ENCODE results near the gene TYROBP.
"Not testable (repeated sequence)": the region's sequence is repeated elsewhere in the genome, so short reads cannot be mapped to it uniquely, and the experiment has no call there.

TYROBP gene

DNA sequence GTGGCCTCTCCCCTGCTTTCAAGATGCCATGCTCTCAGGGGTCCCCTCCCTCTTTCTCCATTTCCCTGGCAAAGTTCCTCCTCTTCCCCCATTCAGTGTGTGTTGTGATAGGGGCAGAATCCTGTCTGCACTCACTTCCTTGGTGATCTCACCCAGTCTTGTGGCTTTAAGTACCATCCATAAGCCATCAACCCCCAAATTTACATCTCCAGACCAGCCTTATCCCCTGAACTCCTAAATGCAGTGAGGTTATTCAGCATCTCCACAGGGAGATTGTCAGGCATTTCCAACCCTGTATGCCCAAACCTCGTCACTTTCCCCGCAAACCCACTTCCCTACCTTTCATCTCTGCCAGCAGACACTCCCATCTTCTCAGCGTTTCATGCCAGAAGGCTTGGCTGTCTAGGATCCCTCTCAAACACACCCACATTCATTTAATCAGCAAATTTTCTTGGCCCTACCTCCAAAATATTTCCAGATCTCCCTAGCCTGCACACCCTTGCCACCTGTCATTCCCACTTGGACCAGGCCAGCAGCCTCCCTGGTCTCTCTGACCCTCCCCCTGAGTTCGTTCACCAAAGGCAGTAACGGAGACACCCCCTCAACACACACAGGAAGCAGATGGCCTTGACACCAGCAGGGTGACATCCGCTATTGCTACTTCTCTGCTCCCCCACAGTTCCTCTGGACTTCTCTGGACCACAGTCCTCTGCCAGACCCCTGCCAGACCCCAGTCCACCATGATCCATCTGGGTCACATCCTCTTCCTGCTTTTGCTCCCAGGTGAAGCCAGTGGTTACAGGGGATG is 6.0 kb downstream of the TYROBP start, which contains the start of gene HCST:
TSS of gene HCST (plus strand) at position 676 of the 808 bp plus-strand sequence. CDS start at position 741, 65 bp downstream.
- in situ Hi-C loops (cut with HindIII; ENCODE audit: low sequenced_read_pairs) = loop anchor here (5.0 kb wide), 1 partner anchor 50 kb away; the partner anchor contains the start of gene NPHS1

DNA sequence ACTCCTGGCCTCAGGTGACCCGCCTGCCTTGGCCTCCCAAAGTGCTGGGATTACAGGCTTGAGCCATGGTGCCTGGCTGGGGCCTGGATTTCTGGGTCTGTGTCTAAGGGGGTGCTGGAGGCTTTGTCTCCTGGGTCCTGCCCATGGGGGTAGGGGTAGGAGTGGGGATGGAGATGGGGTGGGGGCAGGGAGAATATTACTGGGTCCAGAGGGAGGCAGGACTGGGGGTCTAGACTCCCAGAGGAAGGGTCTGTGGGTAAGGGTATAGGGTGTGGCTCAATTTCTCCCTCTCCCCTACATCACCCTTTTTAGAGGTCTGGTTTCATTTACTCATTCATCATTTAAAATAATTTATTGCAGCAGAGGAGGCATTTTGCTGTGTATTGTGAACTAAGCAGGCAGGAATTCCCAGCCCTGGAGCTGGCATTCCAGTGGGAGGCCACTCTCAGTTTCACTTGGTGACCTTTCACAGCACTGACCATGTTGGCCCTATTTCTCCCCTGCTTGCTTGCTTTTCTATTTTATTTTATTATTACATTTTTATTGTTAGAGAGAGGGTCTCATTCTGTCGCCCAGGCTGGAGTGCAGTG is 6.9 kb downstream of the TYROBP start:
- in situ Hi-C loops (cut with HindIII; ENCODE audit: low sequenced_read_pairs) = loop anchor here (5.0 kb wide), 1 partner anchor 49 kb away; the partner anchor contains the start of gene NPHS1

DNA sequence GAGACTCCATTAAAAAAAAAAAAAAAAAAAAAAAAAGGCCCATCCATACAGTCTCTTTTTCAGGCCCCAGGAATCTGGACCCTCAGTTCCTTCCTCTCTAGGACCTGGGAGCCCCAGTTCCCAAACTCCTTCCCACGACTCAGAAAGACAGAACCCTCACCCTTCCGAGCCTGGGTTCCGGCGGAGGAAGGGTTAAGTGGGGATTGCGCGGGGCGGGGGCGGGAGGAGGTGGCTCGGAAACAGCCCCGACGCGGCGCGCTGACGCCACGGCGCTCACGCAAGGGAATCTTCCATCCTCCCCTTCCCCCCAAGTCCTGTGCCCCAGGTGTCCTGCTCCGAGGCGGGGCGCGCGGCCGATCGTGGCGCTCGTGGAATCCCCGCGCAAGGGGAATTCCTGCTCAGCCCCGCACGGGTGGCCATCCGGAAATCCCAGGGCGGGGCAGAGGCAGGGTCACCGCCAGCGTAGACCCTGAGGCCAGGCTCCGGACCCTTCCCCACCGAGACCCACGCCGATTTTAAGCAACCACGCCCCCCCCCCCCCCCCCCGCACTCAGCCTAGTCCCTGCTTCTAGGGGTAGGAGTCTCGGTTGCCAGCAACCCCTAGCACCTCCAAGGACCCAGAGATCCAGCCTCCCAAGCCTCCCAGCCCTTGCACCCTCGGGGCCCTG is 8.4 kb downstream of the TYROBP start:
- in situ Hi-C loops (cut with HindIII; ENCODE audit: low sequenced_read_pairs) = loop anchor here (5.0 kb wide), 1 partner anchor 47 kb away; the partner anchor contains the start of gene NPHS1

DNA sequence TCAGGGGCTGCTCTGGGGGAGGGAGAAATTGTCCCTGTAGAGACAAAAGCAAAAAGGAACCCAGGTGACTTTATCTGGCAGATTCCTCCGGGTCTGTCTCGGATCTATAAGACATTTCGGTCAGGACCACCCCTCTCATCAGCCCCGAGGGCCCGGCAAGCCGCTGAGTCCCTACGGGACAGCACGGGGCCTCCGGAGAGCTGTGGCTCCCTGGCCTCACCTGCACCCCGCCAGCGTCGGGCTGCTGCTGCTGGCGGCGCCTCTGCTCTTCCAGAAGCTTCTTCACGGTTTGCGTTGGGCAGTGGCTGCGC is 9.6 kb downstream of the TYROBP start:
- in situ Hi-C loops (cut with HindIII; ENCODE audit: low sequenced_read_pairs) = no loop called here

DNA sequence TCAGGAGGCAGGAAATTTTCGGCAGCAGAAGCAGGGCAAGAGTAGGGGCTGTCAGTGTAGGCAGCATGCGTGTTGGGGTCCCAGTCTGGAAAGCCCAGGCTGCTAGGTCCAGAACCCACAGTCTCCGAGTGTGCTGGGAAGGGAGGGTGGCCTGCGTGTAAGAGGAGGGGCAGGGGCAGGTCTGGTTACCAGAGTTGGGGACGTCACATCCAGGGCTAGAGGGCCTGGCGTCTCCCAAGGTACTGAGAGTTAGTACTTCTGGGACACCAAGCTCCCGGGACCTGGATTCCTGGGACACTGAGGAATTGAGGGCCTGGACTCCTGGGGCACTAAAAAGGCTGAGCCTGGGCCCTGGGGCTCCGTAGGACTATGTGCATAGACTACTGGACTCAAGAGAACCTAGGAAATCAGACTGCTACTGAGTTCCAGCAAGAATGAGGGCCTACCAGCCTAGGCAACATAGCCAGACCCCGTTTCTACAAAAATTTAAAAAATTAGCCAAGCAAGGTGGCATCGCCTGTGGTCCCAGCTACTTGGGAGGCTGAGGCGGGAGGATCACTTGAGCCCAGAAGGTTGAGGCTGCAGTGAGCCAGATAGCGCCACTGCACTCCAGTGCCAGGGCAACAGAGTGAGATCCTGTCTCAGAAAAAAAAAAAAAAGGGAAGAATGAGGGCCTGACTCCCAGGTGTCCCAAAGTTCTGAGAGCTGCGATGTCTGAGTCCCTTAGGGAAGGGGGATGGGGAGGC is 10.2 kb downstream of the TYROBP start:
- in situ Hi-C loops (cut with HindIII; ENCODE audit: low sequenced_read_pairs) = no loop called here

DNA sequence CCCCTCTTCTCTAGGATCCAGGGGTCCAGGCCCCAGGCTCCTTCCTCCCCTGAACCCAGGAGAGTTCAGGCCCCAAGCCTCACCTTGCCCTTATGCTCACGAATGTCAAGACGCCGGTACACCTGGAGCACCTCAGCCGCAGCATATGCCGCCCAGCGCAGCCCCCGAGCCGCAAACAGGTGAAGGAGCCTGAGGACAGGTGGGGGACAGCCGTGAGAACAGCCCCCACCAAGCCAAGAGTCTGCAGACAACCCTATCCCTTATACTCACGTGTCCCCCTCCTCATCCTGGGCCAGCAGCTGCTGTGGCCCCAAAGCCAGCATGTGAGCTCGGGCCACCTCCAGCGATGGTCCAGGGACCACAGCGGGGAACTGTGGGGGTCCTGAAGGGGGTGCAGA is 11.5 kb downstream of the TYROBP start:
- in situ Hi-C loops (cut with HindIII; ENCODE audit: low sequenced_read_pairs) = no loop called here

DNA sequence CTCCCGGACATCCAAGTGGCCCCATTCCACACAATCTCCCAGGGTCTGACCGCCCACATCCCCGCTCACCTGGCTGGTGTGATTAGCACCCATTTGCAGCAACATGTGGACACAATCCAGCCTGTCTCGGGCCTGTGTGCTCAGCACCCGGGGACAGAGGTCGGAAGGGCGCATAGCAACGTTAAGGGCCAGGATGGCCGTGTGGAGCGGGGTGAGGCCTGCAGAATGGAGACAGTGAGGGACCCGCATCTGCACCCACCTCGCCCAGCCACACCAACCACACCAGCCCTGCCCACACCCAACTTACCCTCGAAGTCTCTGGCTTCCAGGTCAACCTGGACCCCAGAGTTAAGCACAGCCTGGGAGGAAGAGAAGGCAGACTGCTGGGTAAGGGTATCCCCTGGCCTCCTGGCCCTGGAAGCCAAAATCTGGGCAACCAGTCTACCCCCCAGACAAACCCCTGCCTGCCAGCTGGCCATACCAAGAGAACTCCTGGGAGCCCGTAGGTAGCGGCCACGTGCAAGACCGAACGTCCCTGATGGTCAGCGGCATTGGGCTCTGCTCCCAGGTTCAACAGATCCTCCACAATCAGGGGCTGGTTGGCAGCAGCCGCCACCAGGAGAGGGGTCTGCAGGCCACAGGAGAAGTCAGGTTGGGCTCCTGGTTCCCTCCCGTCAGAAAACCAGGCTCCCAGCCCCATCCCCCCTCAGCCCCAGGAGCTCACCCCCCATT is 12.0 kb downstream of the TYROBP start:
- in situ Hi-C loops (cut with HindIII; ENCODE audit: low sequenced_read_pairs) = no loop called here

DNA sequence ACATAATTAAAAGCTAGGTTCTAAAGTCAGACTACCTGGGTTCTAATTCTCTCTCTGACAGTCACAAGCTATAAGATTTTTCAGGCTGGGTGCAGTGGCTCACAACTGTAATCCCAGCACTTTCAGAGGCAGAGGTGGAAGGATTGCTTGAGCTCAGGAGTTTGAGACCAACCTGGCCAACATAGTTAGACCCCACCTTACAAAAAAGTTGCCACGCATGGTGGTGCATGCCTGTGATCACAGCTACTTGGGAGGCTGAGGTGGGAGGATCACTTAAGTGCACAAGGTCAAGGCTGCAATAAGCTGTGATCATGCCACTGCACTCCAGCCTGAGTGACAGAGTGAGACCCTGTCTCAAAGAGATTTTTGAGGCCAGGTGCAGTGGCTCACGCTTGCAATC is 13.8 kb downstream of the TYROBP start:
- in situ Hi-C loops (cut with HindIII; ENCODE audit: low sequenced_read_pairs) = no loop called here

DNA sequence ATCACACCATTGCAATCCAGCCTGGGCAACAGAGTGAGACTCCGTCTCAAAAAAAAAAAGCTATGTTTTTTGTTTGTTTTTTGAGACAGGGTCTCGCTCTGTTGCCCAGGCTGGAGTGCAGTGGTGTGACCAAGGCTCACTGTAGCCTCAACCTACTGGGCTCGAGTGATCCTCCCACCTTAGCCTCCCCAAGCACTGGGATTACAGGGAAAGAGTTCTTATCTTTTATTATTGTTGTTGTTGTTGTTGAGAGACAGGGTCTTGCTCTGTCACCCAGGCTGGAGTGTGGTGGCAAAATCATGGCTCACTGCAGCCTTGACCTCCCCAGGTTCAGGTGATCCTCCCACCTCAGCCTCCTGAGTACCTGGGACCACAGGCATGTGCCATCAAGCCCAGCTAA is 16.3 kb downstream of the TYROBP start:
- in situ Hi-C loops (cut with HindIII; ENCODE audit: low sequenced_read_pairs) = not testable (repeated sequence)

DNA sequence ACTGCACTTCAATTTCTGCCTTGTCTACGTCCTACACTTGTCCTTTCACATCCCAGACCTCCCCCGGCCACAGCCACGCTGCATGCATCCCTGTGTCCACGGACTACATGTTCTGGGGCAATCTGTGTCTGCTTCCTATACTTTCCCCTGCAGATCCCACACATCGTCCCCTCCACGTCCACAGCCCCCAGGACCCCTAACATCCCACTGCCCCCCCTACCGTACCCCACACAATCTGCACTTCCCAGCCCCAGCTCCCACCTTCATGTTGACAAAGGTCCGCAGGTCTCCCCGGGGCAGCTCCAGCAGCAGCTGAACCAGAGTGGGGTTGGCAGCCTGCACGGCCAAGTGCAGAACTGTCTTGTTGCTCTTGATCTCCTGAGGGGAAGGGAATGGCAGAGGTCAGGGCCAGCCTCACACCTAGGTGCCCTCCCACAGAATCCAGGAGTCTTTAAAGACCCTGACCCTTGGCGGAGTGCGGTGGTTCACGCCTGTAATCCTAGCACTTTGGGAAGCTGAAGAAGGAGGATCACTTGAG is 17.9 kb downstream of the TYROBP start:
- in situ Hi-C loops (cut with HindIII; ENCODE audit: low sequenced_read_pairs) = no loop called here

DNA sequence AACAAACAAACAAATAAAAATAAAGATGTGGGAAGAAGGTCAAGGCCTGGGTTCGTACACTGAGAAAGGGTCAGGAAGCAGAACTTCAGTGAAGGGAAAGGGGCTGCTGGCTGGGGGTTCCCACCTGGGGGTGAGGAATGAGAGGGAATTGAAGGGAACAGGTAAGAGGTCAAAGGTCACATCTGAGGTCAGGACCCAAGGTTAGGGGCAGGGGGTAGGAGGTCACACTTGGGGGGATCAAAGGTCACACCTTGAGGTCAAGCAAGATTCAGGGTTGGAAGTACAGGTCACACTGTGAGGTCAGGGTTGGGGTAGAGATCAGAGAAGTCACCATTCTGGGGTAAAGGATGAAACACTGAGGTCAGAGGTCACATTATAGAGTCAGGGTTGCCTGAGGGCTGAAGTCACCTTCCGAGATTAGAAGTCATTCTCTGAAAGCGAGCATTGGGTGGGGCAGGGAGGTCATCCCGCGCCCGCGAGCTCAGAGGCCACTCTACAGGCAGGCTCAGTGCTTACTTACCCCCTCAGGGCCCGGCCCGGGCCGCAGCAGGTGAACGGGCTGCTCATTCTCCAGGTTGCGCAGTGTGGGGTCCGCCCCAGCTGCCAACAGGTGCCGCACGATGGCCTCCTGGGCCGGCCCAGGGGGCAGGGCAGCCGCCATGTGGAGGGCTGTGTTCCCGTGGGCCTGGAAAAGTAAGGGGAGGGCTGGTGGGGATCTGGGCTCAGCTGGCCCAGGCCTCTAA is 18.6 kb downstream of the TYROBP start:
- in situ Hi-C loops (cut with HindIII; ENCODE audit: low sequenced_read_pairs) = no loop called here

DNA sequence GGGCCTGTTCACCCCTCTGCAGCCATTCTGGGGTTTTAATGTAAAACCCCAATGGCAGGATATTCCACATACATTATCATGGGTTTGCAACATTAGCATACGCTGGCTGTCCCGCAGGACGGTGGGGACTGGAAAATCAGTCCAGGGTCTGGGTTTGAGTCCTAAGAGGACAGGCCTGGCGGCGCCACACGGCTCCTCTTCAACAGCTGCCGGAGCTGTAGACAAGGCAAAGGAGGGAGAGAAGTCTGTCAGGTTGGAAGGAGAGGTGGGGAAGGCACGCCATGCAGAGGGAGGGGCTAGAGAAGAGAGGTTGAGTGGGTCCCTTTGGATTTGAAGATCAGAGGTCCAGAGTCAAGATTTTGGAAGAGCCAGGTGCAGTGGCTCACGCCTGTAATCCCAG is 19.7 kb downstream of the TYROBP start:
- in situ Hi-C loops (cut with HindIII; ENCODE audit: low sequenced_read_pairs) = no loop called here

DNA sequence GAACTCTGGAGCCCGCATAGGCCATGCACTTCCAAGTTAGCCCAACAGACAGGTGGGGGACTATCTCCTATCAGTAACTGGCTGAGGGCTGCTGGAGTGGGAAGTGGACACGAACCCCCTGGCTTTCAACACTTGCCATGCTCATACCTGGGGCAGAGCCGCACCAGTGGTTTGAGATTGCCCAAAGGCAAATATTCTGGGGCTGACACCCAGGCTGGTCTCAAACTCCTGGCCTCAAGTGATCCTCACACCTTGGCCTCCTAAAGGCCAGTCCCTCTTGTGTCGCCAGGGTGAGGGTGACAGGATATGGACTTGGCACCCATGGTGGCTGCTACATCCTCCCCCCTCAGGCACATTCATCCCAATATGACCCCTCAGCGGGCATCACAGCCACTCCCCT is 20.9 kb downstream of the TYROBP start:
- in situ Hi-C loops (cut with HindIII; ENCODE audit: low sequenced_read_pairs) = no loop called here

DNA sequence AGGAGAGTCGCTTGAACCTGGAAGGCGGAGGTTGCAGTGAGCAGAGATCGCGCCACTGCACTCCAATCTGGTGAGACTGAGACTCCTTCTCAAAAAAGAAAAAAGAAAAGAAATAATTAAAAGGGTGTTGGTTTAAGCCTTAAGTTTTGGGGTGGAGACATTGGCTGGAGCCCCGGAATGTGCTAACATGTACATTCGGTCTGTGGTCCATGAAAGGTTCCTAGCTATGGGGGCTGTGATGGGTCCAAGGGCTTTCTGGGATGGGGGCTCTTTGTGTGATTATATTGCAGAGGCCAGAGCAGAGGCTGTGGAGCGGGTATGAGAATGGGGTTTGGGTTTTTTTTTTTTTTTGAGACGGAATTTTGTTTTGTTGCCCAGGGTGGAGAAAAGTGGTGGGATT is 22.2 kb downstream of the TYROBP start:
- in situ Hi-C loops (cut with HindIII; ENCODE audit: low sequenced_read_pairs) = no loop called here

DNA sequence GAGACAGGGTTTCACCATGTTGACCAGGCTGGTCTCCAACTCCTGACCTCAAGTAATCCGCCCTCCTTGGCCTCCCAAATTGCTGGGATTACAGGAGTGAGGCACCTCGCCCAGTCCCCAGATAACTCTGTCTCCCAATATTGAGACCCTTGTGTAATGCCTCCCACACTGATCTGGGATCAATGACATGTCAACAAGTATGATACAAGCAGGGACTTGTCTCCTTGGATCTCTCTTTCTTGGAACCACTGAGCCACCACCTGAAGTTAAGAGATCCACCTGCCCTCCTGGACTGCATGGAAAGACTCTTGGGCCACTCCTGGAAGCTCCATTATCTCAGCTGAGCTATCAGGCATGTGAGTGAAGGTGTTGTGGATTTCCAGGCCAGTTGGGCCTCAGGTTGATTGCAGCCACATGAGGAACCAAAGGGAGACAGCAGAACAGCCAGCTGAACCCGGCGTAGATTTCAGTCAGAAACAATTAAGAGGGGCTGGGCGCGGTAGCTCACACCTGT is 22.8 kb downstream of the TYROBP start:
- in situ Hi-C loops (cut with HindIII; ENCODE audit: low sequenced_read_pairs) = no loop called here

DNA sequence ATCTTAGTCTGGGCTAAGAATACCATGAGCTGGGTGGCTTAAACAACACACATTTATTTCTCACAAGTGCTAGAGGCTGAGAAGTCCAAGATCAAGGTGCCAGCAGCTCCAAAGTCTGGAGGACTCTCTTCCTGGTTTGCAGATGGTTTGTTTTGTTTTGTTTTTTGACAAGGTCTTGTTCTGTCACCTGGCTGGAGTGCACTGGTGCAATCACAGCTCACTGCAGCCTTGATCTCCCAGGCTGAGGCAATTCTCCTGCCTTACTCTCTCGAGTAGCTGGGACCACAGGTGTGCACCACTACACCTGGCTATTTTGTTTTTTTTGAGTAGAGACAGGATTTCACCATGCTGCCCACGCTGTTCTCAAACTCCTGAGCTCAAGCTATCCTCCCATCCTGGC is 24.2 kb downstream of the TYROBP start:
- in situ Hi-C loops (cut with HindIII; ENCODE audit: low sequenced_read_pairs) = no loop called here

DNA sequence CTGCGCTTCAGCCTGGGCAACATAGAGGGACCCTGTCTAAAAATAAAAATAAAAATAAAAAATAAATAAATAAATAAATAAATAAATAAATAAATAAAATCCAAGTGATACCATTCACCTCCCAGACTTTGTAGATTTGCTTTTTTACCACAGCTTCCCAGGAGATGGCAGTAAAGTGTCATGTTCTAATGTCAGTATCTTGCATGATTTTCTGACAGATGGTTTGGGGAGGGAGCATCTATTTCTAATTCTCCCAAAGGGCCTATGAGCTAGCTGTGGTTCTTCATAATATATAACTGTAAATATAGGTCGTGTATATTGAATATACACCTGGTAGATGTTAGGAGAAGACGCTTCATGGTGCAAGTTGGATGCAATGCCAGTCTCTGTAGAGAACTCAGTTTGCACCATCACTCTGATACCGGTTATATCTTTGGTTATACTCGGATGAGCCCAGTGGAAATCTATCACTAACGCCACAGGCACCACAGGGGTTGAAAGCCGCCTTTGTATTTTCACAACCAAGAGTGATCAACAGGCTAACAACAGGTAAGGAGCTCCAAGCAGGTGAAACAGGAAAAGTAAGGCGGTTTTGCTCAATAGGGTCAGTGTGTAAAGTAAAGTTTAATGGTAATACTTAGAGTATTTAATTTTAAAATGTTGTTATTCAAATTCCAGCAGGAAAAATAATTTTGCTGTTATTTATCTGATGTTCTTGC is 25.8 kb downstream of the TYROBP start:
- in situ Hi-C loops (cut with HindIII; ENCODE audit: low sequenced_read_pairs) = no loop called here

DNA sequence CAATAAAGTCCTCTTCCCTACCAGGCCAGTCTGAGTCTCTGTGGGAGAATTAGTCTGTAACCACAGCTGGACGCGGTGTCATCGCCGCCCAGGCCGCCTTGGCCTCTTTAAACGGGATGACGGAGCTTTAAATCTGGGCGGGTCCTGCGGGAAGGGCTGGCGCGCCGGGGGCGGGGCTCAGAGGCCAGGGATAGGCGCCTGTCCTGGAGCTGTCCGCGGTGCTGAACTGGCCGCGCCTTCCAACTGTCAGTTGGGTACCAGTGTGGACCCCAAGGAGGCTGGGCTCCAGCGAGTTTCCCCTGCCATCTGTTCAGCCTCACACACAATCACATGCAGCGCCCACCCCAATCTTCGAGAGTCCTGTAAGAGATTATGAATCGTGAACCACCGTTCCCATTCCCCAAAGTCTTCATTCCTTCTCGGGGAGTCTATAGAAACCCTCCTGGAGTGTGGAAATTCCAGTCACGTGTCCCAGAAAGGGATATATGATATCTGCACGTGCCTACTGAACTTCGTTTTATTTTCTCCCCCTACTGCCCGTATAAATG is 28.3 kb downstream of the TYROBP start:
- in situ Hi-C loops (cut with HindIII; ENCODE audit: low sequenced_read_pairs) = no loop called here

All from endothelial cell of hepatic sinusoid (primary cell).